GM18519 (cell line): Measurements from ENCODE around the gene KREMEN2.

Experiments
- ATAC-seq: cut with Tn5 transposase; IDR thresholded peaks from one replicate; pipeline ENCODE4 v1.9.1; 2021; ENCODE audit warnings: mild to moderate bottlenecking, moderate library complexity; ENCODE audit not compliant: unreplicated experiment, low FRiP score

The KREMEN2 gene

GRCh38 chr16:2963074-2963722 is 877 bp upstream of the KREMEN2 start:
- ATAC-seq, result no peak

DNA sequence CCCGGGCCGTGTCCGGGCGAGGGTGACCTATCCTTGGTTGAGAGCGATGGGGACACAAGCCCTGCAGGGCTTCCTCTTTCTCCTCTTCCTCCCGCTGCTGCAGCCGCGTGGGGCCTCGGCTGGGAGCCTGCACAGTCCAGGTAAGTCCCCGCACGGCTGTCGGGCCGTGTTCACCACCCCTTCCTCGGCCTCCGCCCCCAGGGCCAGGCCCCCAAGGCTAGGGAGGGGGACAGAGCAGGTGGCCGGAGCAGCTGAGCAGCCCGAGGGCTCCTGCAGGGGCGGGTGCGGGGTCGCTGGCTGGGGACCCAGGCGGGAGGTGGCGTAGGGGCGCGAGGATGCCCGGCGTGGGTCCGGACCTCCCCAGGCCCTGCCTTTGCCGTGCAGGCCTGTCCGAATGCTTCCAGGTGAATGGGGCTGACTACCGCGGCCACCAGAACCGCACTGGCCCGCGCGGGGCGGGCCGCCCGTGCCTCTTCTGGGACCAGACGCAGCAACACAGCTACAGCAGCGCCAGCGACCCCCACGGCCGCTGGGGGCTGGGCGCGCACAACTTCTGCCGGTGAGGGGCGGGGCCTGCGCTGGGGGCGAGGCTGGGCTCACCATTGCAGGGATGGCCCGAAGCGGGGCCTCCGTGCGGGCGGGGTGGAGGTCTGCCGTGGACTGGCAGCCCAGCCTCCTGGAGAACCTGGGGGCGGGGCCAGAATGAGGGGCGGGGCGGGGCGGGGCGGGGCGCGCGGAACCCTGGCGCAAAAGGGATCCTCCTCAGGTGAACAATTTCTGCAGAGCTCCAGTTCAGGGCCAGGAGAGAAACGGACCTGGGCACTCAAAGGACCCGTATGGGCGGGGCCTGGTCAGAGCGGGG is 631 bp downstream of the KREMEN2 start:
- ATAC-seq, result no peak

GRCh38 chr16:2966043-2966807 is 2.1 kb downstream of the KREMEN2 start:
- ATAC-seq, result no peak

DNA sequence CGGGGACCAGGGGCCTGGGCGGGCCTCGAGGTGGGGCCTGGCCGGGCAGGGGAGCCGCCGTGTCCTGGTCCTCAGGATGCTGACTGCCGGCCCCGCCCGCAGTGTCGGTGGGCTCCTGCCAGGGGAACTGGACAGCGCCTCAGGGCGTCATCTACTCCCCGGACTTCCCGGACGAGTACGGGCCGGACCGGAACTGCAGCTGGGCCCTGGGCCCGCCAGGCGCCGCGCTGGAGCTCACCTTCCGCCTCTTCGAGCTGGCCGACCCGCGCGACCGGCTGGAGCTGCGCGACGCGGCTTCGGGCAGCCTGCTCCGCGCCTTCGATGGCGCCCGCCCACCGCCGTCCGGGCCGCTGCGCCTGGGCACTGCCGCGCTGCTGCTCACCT is 2.7 kb downstream of the KREMEN2 start:
- no peak for ATAC-seq

DNA sequence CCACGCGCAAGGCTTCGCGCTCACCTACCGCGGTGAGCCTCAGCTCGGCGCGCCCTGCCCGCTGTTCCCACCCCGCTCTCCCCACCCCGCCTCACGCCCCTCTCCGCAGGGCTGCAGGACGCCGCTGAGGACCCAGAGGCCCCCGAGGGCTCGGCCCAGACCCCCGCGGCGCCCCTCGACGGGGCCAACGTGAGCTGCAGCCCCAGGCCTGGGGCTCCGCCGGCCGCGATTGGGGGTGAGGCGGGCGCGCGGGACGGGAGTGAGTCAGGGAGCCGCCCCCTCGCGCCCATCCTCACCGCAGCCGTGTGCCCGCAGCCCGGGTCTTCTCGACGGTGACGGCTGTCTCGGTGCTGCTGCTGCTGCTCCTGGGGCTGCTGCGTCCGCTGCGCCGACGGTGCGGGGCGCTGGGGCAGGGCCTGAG is 3.1 kb downstream of the KREMEN2 start:
- no peak for ATAC-seq

GRCh38 chr16:2967721-2968161 is 3.7 kb downstream of the KREMEN2 start:
- no peak for ATAC-seq

GRCh38 chr16:2968368-2968737 is 4.3 kb downstream of the KREMEN2 start:
- ATAC-seq, result no peak

DNA sequence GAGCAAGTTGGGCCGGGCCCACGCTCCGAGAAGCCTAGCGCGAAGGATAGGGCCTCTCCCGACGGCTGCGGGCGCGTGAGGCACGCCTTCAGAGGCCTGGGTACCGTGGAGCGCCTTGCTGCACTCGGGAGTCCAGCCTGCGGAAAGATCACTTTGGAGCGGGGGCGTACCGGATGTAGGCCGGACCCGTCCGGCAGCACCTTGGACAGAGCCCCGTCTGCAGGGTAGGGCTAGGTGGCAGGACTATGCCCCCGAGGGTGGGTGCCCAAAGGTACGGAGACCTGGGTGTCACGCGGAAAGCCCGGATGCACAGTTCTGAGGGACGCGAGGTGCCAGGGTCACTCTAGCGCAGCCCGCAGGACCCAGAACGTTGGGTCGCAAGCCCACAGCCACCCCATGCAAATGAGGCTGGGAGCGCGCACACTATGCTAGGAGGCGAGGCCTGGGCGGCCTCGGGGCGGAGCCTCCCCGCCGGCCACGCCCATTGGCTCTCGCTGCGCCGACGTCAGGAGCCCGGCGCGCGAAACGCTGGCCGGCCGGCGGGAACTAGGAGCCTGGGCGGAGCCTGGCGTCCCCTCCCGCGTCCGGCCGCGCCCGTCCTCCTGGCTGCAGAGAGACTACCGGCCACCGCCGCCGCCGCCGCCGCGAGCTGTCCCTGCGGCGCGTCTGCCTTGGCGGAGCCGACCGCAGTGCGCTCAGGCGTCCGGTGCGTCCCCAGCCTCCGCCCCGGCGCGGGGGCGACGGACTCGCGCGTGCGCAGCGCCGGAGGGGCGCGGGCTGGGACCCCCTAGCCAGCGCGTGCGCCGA is 4.9 kb downstream of the KREMEN2 start, which contains the start of gene PAQR4:
Gene PAQR4, plus strand, starts transcription at position 611 of the 807 bp plus-strand sequence. CDS start 327 bp downstream, outside the sequence.
- ATAC-seq, result peak; percentile 43

GRCh38 chr16:2969545-2970521 is 5.8 kb downstream of the KREMEN2 start:
- ATAC-seq, result no peak

DNA sequence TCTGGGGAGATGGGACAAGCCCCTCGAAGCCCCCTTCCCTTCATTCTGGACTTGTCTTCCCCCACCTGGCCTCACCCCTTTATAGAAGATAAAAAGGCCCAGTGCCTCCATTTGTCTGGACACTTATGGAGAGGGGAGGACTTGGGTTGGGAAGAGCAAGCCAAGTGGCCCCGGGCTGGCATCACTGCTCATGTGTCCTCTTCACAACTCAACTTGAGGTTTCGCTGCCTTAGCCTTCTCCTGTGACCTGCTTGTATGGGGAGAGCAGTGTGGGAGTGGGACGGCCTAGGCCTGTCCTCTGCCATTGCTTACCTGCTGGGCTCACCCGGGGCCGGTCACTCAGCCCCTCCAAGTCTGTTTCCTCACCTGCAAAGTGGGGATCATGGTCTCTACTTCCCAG is 6.5 kb downstream of the KREMEN2 start:
- no peak for ATAC-seq

DNA sequence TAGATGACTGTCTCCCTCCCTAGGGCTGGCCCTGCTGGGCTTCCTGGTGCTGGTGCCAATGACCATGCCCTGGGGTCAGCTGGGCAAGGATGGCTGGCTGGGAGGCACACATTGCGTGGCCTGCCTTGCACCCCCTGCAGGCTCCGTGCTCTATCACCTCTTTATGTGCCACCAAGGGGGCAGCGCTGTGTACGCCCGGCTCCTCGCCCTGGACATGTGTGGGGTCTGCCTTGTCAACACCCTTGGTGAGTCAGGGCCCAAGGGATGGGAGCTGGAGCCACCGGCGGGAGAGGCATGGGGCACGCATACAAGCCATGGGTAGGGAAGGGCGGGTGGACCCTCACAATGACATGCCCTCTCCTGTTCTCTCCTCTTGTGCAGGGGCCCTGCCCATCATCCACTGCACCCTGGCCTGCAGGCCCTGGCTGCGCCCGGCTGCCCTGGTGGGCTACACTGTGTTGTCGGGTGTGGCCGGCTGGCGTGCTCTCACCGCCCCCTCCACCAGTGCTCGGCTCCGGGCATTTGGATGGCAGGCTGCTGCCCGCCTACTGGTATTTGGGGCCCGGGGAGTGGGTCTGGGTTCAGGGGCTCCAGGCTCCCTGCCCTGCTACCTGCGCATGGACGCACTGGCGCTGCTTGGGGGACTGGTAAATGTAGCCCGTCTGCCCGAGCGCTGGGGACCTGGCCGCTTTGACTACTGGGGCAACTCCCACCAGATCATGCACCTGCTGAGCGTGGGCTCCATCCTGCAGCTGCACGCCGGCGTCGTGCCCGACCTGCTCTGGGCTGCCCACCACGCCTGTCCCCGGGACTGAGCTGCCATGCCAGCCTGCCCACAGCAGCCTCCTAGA is 7.3 kb downstream of the KREMEN2 start:
- ATAC-seq, result no peak

DNA sequence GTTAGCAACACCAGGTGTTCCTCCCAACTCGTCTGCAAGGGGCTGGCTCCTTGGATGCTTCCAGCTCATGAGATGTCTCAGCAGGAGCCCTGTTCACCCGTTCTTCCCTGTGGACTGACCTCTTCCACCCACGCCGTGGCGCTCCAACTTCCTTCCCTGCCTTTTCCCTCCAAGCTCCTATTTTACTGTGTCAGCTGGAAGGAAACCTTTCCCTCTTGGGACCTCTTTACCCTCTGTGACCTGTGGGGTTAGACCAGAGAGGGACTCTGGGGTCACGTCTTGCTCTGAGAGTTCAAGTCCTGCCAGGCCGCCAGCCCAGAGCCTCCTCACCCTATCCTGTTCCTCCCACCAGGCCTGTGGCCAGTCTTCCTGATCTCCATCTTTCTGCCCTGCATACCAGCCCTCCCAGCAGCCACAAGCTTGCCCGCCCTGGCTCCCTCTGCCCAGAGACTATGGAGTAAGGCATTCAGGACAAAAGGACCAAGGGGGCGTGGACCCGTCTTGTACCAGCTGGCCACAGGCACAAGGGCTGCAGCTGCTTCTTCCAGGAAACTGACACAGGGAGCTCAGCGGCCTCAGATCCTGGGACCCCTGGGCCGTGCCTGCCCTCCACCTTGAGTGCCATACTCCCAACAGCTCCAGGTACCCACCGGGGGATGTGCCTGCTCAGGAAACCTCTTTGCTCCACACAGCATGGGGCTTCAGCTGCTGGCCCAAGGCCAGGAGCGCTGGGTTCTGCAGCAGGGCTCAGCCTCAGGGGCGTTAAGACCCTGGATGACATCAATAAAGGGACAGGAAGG is 8.1 kb downstream of the KREMEN2 start:
- ATAC-seq, result no peak

DNA sequence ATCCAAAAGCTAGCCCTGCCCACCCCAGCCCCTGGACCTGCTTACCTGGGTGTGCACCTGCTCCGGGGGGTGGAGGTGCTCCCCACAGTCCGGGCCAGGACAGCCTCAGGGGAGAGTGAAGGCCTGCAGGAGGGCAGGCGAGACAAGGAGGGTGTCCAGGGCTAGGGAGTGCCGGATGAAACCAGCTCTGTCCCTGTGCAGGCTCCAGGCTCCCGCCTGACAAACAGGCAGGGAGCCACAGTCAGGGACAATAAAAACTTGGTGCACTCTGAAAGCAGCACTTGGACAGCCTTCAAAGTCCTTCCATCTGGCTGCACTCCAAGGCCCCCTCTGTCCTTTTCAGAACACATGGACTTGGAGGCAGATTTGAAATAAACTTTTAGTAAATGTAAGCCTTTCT is 9.0 kb downstream of the KREMEN2 start:
- no peak for ATAC-seq

DNA sequence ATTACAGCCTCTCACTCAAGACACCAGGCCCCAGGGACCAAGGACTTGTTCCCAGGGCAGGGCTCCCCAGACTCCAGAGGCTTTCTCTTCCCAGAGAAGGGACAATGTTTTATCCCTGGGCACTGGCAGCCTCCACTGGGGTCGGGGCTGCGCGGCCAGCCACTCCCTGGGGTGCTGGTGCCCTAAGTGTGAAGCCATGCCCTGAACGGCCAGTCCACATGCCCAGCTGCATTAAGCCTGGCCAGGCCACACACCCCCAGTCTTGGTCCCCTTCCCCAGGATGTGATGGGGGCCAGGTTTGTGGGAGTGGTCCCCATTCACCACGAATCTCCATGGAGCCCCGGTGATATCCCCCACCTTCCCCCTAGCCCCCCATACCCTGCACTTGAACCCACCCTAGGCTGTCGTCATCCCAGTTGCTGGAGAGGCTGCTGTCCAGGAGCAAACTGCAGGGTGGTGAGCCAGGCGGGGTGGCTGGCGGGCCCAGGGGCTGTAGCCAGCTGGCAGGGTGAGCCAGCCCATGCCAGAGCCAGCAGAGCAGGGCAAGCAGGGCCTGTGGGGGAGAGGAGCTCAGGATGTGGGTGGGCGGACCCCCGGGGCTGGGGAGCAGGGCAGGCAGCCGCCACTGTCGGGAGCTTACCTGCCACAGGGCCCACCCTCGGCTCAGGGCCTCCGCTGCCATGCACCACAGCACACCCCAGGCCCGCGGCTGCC is 9.7 kb downstream of the KREMEN2 start:
- no peak for ATAC-seq

- no peak for ATAC-seq
Measured at GRCh38 chr16:2974319-2975056, 10.4 kb downstream of the KREMEN2 start.

DNA sequence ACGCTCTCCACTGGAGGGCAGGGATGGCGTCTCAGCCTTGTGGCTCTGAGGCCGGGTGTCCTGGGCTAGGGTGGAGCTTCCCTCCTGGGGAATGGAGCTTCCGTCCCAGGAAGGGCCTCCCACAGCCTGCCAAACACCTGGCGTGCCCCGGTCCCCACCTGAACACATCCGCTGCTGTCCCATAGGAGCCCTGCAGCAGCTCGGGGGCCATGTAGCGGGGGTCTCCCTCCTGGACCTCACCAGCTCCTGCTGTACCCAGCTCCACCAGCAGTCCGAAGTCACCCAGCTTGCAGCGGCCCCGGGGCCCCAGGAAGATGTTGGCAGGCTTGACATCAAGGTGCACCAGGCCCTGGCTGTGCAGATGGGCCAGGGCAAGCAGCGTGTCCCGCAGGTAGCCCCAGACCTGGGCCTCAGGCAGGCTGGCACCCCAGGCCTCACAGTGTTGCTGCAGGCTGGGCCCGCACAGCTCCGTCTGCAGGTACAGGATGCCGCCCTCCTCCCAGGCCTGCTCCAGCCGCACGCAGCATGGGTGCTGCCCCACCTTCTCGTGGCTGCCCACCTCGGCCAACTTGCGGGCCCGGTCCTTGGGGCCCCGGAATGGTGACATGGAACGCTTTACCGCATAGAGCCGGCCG is 11.2 kb downstream of the KREMEN2 start:
- ATAC-seq, result no peak
